ENCODE results near the gene LSAMP. TPM values are rescaled to one million over a fixed set of nuclear protein-coding genes. Genes with fewer than 3 reads are reported as not detected.

Gene LSAMP
- total and polyA plus RNA-seq, 2 experiments from 2014 or later: 2.0 to 2.9 TPM

- Histone ChIP-seq H3F3A (replicated peaks; ENCODE audit: low read depth) (no peaks in the 10 kb centered on the region), H3K79me2 (replicated peaks; ENCODE audit: insufficient read depth) (no peaks in the 10 kb centered on the region), H3K4me3 (no peak overlapping the region), H3K4me1 (ENCODE audit: insufficient read depth) (no peaks in the 10 kb centered on the region), H2AFZ (no peak overlapping the region), H3K4me2 (no peak overlapping the region), H4K20me1 (replicated peaks; ENCODE audit: insufficient read depth) (no peaks in the 10 kb centered on the region), H3K36me3 (ENCODE audit: insufficient read depth) (peaks cover 12% of the 10 kb centered on the region; the same call in 1 of the 2 replicates), H3K27ac (ENCODE audit: low read depth) (no peak overlapping the region), H3K27me3 (ENCODE audit: insufficient read depth) (no peaks in the 10 kb centered on the region), H3K9me2 (ENCODE audit: insufficient read depth) (peaks cover 9% of the 10 kb centered on the region; the same call in 1 of the 2 replicates)
- H3K27me3 Mint-ChIP-seq (ENCODE audit: insufficient read depth, low read depth, poor library complexity): no peaks in the 10 kb centered on the region
- DNase-seq (ENCODE audit: low spot score) (no peak), ATAC-seq (no peak)
- peaks cover 32% of the 10 kb centered on the region for H3K9me3 Mint-ChIP-seq
- no peak for TF ChIP-seq CREB1 (CRISPR knock-in tag; IDR thresholded peaks at IDR 0.05; ENCODE audit: low read depth)
- TF ChIP-seq EZH2 (IDR thresholded peaks at IDR 0.05; ENCODE audit: low read depth, unreplicated experiment): no peak
- TF ChIP-seq ETS1 (IDR thresholded peaks at IDR 0.05): no peak
- TF ChIP-seq REST (IDR thresholded peaks at IDR 0.05; ENCODE audit: unreplicated experiment): no peak
- no peak for TF ChIP-seq JUNB (IDR thresholded peaks at IDR 0.05; ENCODE audit: unreplicated experiment)
- TF ChIP-seq CTCF (conservative IDR thresholded peaks at IDR 0.05; ENCODE audit: low read depth in 2 of 2): no peak
- TF ChIP-seq NANOG (IDR thresholded peaks at IDR 0.05; ENCODE audit: borderline replicate concordance): no peak
- no peak for TF ChIP-seq ZNF462 (CRISPR knock-in tag; IDR thresholded peaks at IDR 0.05)
- TF ChIP-seq STAT1 (IDR thresholded peaks at IDR 0.05; ENCODE audit: unreplicated experiment): no peak
- no peak for TF ChIP-seq EZH2phosphoT487 (IDR thresholded peaks at IDR 0.05; ENCODE audit: unreplicated experiment)
- no peak for TF ChIP-seq POLR2AphosphoS5 (IDR thresholded peaks at IDR 0.05; ENCODE audit: low read depth)
- TF ChIP-seq ZNF114 (CRISPR knock-in tag; IDR thresholded peaks at IDR 0.05): no peak
- H3K4me3 Mint-ChIP-seq: no peak overlapping the region
- H3K36me3 Mint-ChIP-seq (ENCODE audit: low read depth): peaks cover 21% of the 10 kb centered on the region
- H3K27ac Mint-ChIP-seq: no peak overlapping the region
- no peaks in the 10 kb centered on the region; the same call in 2 of the 3 replicates for H3K4me1 Mint-ChIP-seq
These were observed 31.4 kb upstream of the LSAMP start for GRCh38 chr3:116476691-116477090.
